Lower leg skin (tissue), 4 donors: ENCODE data around the gene SLC9C2. TPM values are rescaled to one million over a fixed set of nuclear protein-coding genes. Genes with fewer than 3 reads are reported as not detected.
"Not testable (repeated sequence)": the region's sequence is repeated elsewhere in the genome, so short reads cannot be mapped to it uniquely, and the experiment has no call there.

Source experiments
- DNase-seq, 2 donors: peaks; one replicate each; pipeline ENCODE4 v3.0.0-alpha.2; 2019; ENCODE audit warnings: low spot score in 2 of 2
- H3K4me3 ChIP-seq: fragments of 200-600 bp; sonication (generic); 2 replicates; pipeline ENCODE4 v1.5.1; 2017; ENCODE audit warnings: mild to moderate bottlenecking, low read depth; ENCODE audit not compliant: poor library complexity, severe bottlenecking
- CTCF ChIP-seq, 3 donors: fragments of 450-650 bp; IDR thresholded peaks; one replicate each; pipeline ENCODE4 v1.5.1; 2016; ENCODE audit warnings: antibody characterized with exemption in 3 of 3, mild to moderate bottlenecking in 3 of 3, moderate library complexity in 2 of 3
- POLR2A ChIP-seq, 2 donors: fragments of 450-650 bp; IDR thresholded peaks; one replicate each; pipeline ENCODE4 v1.6.1; 2016 to 2017; ENCODE audit warnings: antibody characterized with exemption in 2 of 2, mild to moderate bottlenecking in 1 of 2, moderate library complexity in 1 of 2
- WGBS, 2 donors: methylation state at CpG; one replicate each; pipeline ENCODE4 v1.1.5; 2018; 5-methylcytosine and 5-hydroxymethylcytosine counted together
- intact Hi-C: fragments of 100-400 bp; cut with DNase I; formaldehyde crosslinking; loops from one replicate; pipeline ENCODE4 v1.15.0; 2023; ENCODE audit warnings: low total_unique reads
- total RNA-seq, 4 donors: library from RNA; depleted of rRNA; stranded (reverse); fragments of >200 nt; gene quantifications; one replicate each; pipeline ENCODE4 v1.1.0, GENCODE V29; 2016

Gene SLC9C2
- total RNA-seq, 4 donors from 2014 or later = not detected

DNA sequence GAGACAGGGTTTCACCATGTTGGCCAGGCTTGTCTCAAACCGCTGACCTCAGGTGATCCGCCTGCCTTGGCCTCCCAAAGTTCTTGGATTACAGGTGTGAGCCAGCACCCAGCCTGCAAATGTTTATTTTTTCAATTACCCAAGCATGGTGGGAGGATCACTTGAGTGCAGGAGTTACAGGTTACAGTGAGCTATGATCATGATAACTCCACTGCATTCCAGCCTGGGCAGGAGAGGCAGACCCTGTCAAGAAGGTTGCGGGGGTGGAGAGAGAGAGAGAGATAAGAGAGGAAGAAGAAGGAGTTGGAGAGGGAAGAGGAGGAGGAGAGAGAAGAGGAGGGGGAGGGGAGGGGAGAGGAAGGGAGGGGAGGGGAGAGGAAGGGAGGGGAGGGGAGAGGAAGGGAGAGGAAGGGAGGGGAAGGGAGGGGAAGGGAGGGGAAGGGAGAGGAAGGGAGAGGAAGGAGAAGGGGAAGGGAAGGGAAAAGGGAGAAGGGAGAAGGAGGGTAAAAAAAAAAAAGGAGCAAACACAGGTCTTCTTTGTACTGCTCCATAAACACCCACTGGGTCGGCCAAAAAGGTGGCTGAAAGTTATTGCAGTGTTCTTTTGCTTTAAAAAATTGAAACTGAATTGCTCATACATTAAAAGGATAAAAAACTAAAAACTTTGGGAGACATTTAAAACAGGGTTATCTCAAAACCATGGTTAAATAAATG, 5.8 kb upstream of the SLC9C2 start:
- no peak for TF ChIP-seq POLR2A (IDR thresholded peaks at IDR 0.05)
- TF ChIP-seq CTCF (IDR thresholded peaks at IDR 0.05) = no peak
- DNase-seq = no peak
- no peak overlapping the region for H3K4me3 ChIP-seq
- WGBS, 2 donors = 84 to 89% methylated on average over 4 of the region's 4 CpGs
- intact Hi-C loops = no loop called here

- no peak for TF ChIP-seq CTCF (IDR thresholded peaks at IDR 0.05)
- TF ChIP-seq POLR2A (IDR thresholded peaks at IDR 0.05) = no peak
- 84 to 90% methylated on average over 2 of the region's 2 CpGs for WGBS, 2 donors
- intact Hi-C loops = no loop called here
- DNase-seq = no peak
- H3K4me3 ChIP-seq = no peak overlapping the region
Measured at GRCh38 chr1:173601588-173601987, 1.3 kb downstream of the SLC9C2 start.

- TF ChIP-seq POLR2A (IDR thresholded peaks at IDR 0.05) (no peak), CTCF (IDR thresholded peaks at IDR 0.05) (no peak)
Measured at GRCh38 chr1:173596097-173596825, 6.6 kb downstream of the SLC9C2 start.

DNA sequence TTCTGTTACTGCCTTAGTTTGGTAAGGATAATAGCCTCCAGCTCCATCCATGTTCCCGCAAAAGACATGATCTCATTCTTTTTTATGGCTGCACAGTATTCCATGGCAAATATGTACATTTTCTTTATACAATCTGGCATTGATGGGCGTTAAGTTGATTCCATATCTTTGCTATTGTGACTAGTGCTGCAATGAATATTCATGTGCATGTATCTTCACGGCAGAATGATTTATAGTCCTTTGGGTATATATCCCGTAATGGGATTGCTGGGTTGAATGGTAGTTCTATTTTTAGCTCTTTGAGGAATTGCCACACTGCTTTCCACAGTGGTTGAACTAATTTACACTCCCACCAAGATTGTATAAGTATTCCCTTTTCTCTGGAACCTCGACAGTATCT, 11.7 kb downstream of the SLC9C2 start:
- 72 to 73% methylated on average over 5 of the region's 5 CpGs for WGBS, 2 donors
- intact Hi-C loops, H3K4me3 ChIP-seq, DNase-seq: not testable (repeated sequence)

More at GRCh38 chr1:173596097-173596825, 6.6 kb downstream of the SLC9C2 start:
- H3K4me3 ChIP-seq = no peak overlapping the region
- no peak for DNase-seq
- WGBS, 2 donors = 92 to 93% methylated on average over 3 of the region's 3 CpGs
- intact Hi-C loops = no loop called here

DNA sequence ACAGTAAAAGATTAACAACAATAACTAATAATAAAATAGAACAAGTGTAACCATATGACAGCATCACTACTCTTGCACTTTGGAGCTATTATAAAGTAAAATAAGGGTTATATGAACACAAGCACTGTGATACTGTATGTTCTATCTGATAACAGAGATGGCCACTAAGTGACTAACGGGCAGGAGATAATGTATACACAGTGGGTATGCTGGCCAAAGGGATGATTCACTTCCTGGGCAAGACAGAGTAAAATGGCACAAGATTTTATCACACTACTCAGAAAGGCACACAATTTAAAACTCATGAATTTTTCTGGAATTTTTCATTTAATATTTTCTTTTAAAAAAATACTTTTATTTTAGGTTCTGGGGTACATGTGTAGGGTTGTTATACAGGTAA, 12.3 kb downstream of the SLC9C2 start:
- TF ChIP-seq CTCF (IDR thresholded peaks at IDR 0.05) (no peak), POLR2A (IDR thresholded peaks at IDR 0.05) (no peak)
- intact Hi-C loops = no loop called here
- WGBS, 2 donors = 44 to 46% methylated on average over 1 of the region's 1 CpG
- H3K4me3 ChIP-seq = no peak overlapping the region
- no peak for DNase-seq

DNA sequence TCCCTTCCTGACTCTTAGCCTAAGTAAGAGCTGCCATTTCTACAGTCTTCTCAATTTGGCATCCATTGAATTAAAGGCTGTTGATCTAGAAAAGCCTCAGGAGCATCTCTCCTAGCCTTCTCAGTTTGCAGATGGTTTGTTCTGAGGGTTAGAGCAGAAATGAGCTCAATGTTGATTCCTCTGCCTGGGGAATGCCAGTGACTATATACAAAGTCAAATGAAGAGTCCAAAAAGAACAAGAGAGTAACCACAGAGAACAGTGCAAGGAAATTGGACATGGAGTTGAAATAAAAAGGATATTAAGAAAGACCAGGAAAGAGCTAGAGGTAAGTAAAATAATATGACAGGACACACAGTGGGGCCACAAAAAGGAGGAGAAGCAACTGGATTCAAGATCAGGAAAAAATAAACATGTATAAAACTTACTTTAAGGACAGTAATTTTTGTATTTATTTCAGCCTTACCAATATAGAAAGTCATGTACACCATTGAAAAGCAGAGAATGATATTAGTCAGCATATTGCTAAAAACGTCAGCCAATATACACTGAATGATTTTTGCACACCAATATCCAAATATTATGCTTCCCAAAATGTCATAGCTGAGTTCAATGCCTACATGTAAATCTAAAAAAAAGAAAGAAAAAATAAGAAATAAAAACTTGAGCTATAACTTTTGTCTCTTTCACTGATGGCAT, 21.3 kb downstream of the SLC9C2 start:
- TF ChIP-seq CTCF (IDR thresholded peaks at IDR 0.05) (no peak), POLR2A (IDR thresholded peaks at IDR 0.05) (no peak)
- intact Hi-C loops = no loop called here
- DNase-seq = no peak
- H3K4me3 ChIP-seq = no peak overlapping the region
- WGBS, 2 donors = 41 to 71% methylated on average over 1 of the region's 1 CpG
